Left colon (tissue), 2 donors: ENCODE data around the gene EPHB1. TPM values are rescaled to one million over a fixed set of nuclear protein-coding genes. Genes with fewer than 3 reads are reported as not detected.

Source experiments
- ATAC-seq: fragments of 200-7000 bp; cut with Tn5 transposase; one replicate; pipeline ENCODE4 v1.9.1; 2020; ENCODE audit warnings: mild to moderate bottlenecking, moderate library complexity
- DNase-seq, 2 donors: peaks; one replicate each; pipeline ENCODE4 v3.0.0-alpha.2; 2020
- intact Hi-C, 2 donors: fragments of 100-400 bp; cut with DNase I in 1 of 2; cut with micrococcal nuclease in 1 of 2; formaldehyde crosslinking; loops; one replicate each; pipeline versions ENCODE4 v1.11.2 to v1.14.0; 2022; cut with DNase I, micrococcal nuclease
- total RNA-seq, 2 donors: library from RNA; stranded (reverse); fragmentation: NEBNext Ultra II Directional; extraction: Animal tissue kit (Norgen Biotek cat#: 25700); gene quantifications; one replicate each; pipeline ENCODE4 v1.2.1, GENCODE V29; 2021
- donor health status: DM: no; HTN: no; CAD: no.
- donor health status: DM: yes; HTN: yes; CAD: no.

Gene EPHB1
- total RNA-seq, 2 donors from 2014 or later, result 0.31 to 1.1 TPM

GRCh38 chr3:134833453-134834163 is 38.5 kb downstream of the EPHB1 start:
- intact Hi-C loops, result no loop called here
- ATAC-seq (no peak), DNase-seq (no peak)

- intact Hi-C loops, result no loop called here
- DNase-seq, result no peak
- ATAC-seq, result no peak
Measured at GRCh38 chr3:134836921-134837320, 41.9 kb downstream of the EPHB1 start.

- DNase-seq (no peak), ATAC-seq (no peak)
- intact Hi-C loops, result no loop called here
Measured at GRCh38 chr3:134838599-134838998, 43.5 kb downstream of the EPHB1 start.

GRCh38 chr3:134839422-134839821 is 44.4 kb downstream of the EPHB1 start:
- ATAC-seq (no peak), DNase-seq (no peak)
- intact Hi-C loops, result no loop called here

- no peak for DNase-seq
- intact Hi-C loops, result no loop called here
Measured at GRCh38 chr3:134839990-134840389, 44.9 kb downstream of the EPHB1 start.

GRCh38 chr3:134840459-134840858 is 45.4 kb downstream of the EPHB1 start:
- intact Hi-C loops, result no loop called here
- DNase-seq, result no peak
- peak; percentile 36 for ATAC-seq

More at GRCh38 chr3:134839990-134840389, 44.9 kb downstream of the EPHB1 start:
- ATAC-seq, result no peak

GRCh38 chr3:134846084-134846483 is 51.0 kb downstream of the EPHB1 start:
- DNase-seq (no peak), ATAC-seq (no peak)
- intact Hi-C loops, result no loop called here

- ATAC-seq (peak; percentile 14), DNase-seq (no peak)
- intact Hi-C loops, result no loop called here
Measured at GRCh38 chr3:134846911-134847317, 51.9 kb downstream of the EPHB1 start.

- ATAC-seq (no peak), DNase-seq (no peak)
- intact Hi-C loops, result no loop called here
Measured at GRCh38 chr3:134847349-134847748, 52.3 kb downstream of the EPHB1 start.

GRCh38 chr3:134849561-134849960 is 54.5 kb downstream of the EPHB1 start:
- intact Hi-C loops, result no loop called here
- no peak for ATAC-seq
- no peak for DNase-seq

GRCh38 chr3:134850761-134851160 is 55.7 kb downstream of the EPHB1 start:
- intact Hi-C loops, result no loop called here
- ATAC-seq (no peak), DNase-seq (no peak)

- no peak for DNase-seq
- intact Hi-C loops, result no loop called here
- ATAC-seq, result no peak
Measured at GRCh38 chr3:134852132-134852531, 57.1 kb downstream of the EPHB1 start.

- ATAC-seq (no peak), DNase-seq (peak in 1 of 2 donors; percentile 18)
- intact Hi-C loops, result no loop called here
Measured at GRCh38 chr3:134852893-134853351, 57.9 kb downstream of the EPHB1 start.

- DNase-seq, result no peak
- intact Hi-C loops, result no loop called here
- no peak for ATAC-seq
Measured at GRCh38 chr3:134854254-134854653, 59.2 kb downstream of the EPHB1 start.

- DNase-seq (no peak), ATAC-seq (no peak)
- intact Hi-C loops, result no loop called here
Measured at GRCh38 chr3:134857356-134857755, 62.3 kb downstream of the EPHB1 start.

- ATAC-seq (no peak), DNase-seq (no peak)
- intact Hi-C loops, result no loop called here
Measured at GRCh38 chr3:134857776-134858362, 62.8 kb downstream of the EPHB1 start.

- DNase-seq (no peak), ATAC-seq (no peak)
- intact Hi-C loops, result no loop called here
Measured at GRCh38 chr3:134858441-134859035, 63.5 kb downstream of the EPHB1 start.

- intact Hi-C loops, result no loop called here
- ATAC-seq, result no peak
Measured at GRCh38 chr3:134859341-134859740, 64.3 kb downstream of the EPHB1 start.

GRCh38 chr3:134860141-134860540 is 65.1 kb downstream of the EPHB1 start:
- no peak for ATAC-seq
- DNase-seq, result no peak
- intact Hi-C loops, result no loop called here

More at GRCh38 chr3:134859341-134859740, 64.3 kb downstream of the EPHB1 start:
- no peak for DNase-seq

GRCh38 chr3:134863915-134864314 is 68.9 kb downstream of the EPHB1 start:
- ATAC-seq (no peak), DNase-seq (no peak)
- intact Hi-C loops, result no loop called here
